AG20443 (cell line): ENCODE measurements around the gene NUCKS1.
A peak's percentile ranks its signal among the peaks of the same experiment; 100 is the strongest.

ENCODE experiments used
- DNase-seq: peaks from one replicate; pipeline ENCODE4 v3.0.0; 2012; ENCODE audit warnings: low spot score, mixed read lengths

Gene NUCKS1

DNA sequence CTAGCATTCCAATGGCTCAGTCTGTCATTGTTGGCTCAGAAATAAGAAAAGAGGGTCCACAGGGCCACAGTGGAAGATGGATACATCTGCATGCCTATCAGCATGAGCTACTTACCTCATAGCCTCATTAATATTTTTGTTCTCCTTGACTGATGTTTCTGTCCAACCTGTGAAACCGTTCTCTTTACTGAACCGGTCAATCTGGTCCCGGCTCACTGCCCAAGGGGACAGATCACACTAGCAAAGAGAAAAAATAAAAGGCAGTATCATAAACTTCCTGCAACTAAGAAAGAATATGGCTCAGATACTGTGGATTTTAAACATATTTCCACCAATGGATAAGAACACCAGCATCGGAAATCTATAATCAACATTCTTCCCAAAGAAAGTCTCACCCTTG lies 20.6 kb upstream of the NUCKS1 start:
- DNase-seq: no peak

DNA sequence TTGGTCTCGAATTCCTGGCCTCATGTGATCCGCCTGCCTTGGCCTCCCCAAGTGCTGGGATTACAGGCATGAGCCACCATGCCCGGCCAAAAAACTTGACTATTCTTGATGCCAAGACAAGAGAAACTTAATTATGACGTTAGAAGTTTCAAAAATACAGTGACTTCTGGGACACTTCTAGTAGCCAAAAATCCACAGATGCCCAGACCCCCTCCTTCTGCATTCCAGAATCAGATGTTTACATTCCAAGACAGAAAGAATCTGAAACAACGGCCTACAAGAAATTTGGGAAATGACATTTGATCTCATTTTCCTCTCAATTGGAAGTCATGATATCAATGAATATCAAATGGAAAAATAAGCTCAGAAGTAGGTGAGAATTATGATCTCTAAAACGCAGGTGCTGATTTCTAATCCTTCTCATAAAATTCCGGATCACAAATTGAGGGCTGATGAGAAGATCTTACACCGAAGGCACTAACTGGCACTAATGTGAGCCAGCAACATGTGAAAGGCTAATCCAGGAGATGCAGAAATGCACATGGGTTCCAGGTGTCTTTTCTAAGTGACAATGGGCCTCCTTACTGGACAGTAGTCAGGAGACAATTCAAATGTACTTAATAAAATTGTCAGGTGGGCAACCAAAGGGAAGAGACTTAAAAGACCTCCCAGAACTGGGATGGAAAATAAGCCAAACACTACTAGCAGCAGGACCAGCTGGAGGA lies 19.8 kb upstream of the NUCKS1 start:
- peak; percentile 74 for DNase-seq

DNA sequence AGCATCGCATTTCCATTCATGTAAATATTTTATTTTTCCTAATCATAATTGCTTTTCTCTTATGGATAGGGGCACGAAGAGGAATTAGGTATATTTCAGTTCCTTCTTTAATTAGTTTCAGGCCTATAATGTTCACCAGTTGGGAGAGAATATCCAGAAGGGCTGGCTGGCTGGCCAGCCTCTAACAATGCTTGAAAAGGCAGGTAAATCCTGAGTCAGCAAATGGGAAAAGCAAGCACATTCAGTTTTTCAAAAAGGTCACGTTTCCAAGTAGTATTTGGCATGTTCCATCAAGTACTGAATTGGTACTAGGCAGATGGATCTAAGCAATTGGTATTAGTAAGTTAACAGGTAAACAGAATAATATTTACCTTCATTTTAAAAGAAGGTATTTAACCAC lies 17.3 kb upstream of the NUCKS1 start:
- DNase-seq: no peak

DNA sequence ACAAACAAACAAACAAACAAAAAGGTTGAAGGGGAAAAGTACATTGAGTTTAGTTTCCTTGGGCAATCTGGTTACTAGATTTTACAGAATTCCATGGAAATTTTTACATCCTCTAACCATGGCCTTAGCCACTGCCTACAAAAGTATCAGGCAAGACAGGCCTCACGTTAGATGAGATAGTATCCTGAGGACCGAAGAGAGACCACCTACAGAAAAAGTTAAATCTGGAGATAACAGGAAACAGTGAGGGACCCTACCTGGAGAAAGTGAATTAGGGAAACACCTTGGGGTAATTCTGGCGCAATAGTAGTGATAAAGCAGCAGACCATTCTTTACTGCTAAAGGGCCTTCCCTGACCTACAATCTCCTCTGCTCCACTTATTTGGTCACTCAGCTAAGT lies 16.6 kb upstream of the NUCKS1 start:
- no peak for DNase-seq

DNA sequence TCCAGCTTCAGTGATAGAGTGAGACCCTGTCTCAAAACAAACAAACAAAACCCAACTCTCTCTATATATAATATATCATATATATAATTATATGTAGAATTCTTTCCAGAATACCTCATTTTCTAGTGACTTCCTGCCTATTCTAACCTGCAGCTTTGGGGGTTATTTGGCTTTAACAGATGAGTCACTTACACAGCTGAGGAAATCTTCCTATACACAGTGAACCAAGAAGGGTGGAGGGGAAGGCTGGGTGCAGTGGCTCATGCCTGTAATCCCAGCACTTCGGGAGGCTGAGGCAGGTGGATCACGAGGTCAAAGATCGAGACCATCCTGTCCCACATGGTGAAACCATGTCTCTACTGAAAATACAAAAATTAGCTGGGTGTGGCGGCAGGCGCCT lies 16.1 kb upstream of the NUCKS1 start:
- no peak for DNase-seq

DNA sequence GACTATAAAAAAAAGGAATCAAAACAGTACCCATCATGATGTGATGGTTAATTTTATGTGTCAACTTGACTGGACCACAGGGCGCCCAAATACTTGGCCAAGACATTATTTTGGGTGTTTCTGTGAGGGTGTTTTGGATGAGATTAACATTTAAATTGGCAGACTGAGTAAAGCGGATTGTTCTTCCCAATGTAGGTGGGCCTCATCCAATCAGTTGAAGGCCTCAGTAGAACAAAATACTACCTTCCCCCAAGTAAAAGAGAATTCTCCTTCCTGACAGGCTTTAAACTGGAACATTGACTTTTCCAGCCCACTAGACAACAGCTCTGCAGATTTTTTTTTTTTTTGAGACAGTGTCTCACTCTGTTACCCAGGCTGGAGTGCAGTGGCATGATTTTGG lies 14.6 kb upstream of the NUCKS1 start:
- DNase-seq: no peak

DNA sequence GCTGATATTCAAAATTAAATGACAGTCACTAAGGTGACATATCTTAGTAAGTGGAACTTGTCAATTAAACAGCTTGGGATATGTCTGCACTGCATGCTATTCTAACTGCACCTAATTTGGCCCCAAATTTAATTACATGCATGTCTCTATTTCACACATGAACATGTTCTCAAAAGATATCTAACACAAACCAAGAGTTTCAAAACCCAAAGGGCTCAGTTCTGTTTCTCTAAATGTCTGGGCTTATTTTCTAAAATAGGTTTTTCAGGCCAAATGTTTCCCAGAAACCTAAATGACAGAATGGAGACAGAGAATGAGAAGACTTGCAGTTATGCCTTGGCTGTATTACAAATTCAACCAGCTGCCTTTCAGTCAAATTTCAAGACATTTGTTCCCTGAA lies 14.0 kb upstream of the NUCKS1 start:
- no peak for DNase-seq

DNA sequence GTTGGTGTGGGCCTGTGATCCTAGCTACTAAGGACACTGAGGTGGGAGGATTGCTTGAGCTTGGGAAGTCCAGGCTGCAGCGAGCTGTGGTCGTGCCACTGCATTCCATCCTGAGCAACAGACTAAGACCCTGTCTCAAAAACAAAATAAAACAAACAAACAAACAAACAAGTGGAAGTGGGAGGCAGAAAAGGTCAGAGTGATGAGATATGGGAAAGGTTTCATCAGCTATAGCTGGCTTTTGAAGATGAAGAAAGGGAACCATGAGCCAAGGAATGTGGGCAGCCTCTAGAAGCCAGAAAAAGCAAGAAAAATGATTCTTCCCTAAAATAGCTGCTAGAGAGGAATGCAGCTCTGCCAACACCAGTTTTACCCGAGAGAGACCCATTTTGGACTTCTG lies 10.6 kb upstream of the NUCKS1 start:
- no peak for DNase-seq

DNA sequence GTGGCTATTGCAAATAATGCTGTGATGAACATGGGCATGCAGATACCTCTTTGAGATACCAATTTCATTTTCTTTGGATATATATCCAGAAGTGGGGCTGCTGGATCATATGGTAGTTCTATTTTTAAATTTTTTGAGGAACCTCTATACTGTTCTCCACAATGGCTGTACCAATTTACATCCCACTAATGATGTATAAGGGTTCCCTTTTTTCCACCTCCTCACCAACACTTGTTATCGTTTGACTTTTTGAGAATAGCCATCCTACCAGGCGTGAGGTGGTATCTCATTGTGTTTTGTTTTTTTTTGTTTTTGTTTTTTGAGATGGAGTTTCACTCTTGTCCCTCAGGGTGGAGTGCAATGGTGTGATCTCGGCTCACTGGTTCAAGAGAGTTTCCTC lies 6.6 kb upstream of the NUCKS1 start:
- DNase-seq: no peak

DNA sequence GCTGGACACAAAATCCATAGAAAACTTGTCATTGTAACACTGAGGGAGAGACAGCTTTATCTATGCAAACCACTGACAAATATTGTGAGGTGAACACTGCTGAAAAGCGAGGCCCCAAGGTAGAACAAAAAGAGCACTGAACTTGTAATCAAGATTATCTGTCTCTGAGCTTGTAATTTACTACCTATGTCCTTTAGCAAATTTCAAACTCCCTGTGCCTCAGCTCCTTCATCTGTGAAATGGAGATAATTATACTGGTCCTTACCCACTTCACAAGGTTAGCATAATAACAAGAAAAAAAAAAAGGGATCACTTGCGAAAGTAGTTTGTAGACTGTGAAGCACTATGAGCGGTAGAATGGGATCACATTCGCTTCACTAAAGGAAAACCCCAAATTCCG lies 4.9 kb upstream of the NUCKS1 start:
- DNase-seq: no peak

DNA sequence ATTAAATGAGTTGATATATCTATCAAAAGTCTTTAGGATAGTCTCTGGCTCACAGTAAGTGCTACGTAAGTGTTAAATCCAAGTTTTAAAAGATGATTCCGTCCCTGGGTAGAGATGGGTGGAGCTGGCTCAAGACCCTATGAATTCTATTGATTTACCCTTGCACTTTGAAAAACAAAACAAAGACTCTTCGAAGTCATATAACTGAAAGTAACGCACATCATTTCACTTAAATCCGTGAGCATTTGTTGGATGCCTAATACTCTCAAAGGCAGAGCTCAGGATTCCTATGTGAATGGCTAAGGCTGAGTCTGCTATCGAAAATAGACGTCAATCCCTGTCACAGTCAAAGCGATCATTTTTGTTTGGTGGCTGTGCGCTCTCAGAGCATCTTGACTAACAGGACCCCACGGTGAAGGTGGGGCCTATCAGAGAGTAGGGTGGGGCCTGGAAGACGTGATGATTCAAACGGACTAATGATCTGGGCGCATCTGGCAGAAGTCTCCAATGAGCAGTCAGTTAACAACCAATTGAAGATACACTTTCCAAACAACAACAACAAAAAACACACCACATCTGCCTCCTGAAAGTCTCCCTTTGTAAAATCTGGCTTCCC lies 1.2 kb upstream of the NUCKS1 start:
- DNase-seq: peak; percentile 10

DNA sequence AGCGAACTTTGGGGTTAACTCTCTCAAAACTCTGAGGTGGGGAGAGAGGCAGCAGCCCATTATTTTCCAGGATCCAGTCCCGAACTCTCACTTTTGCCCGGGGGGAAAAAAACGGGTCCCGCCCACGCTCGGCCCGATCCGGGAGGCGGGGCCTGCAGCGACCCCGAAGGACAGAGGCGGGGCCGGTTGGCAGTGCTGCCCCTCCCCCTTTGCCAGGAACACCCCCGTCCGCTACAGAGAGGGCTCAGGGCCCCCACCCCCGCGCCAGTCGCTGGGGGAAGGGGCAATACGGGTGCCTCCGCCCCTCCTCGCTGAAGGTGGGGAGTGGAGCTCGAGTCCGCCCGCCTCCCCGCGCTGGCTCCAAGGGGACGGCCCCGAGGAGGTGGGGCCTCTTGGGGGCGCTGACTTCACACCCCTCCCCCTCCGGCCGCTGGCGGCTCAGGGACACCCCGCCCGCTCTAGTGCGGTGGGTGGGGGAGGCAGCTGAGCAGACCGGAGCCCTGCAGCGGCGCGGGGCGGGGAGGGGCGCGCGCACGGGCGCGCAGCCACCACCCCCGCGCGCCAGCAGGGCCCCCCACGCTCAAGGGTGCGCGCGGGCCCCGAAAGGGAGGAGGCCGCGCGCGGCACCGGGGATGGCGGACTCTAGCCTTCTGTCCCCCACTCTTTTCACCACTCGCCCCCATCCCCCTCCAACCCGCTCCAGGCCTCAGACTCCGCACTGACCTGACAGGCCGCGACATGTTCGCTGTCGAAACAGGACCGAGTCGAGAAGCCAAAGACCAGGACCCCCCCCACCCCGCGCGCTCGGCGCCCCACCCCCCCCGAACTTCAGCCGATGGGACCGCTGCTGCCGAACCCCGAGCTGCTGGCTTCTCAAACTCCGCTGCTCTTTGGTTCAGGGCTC lies 496 bp downstream of the NUCKS1 start:
- DNase-seq: peak; percentile 96

DNA sequence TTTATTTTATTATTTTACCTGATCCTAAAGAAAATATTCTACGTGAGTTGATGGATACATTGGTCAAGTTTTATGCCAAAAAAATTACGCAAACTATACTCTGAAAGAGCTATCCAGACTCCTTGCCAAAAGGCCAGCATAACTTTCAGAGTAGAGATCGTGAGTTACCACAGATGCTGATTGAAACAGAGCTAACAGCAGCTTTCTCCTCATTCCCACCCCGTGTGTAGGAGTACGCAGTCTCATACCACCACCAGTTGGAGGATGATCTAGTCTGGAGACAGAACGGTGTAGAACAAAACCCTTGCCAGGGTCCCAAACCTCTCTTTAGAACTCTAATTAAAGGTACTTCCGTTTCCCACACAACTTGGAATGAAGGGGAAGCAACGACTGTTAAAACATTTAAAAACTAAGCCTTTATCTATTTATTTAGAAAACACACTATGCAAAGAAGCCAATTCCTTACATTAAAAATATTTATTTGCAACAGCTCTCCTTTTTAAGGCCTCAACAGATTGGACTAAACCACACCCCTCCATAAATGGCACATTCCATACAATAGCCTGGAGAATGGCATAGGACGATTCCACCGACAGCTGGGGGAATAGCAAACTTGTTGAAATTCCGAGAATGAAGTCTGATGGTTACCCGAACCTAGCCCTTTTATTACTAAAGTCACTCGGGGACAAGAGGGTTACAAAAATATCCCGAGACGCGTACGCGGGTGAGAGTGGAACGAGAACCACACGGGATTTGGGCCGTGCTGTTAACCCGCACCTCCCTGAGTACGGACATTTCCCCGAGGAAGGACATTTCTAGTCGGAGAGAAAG lies 1.4 kb downstream of the NUCKS1 start:
- DNase-seq: peak; percentile 45

DNA sequence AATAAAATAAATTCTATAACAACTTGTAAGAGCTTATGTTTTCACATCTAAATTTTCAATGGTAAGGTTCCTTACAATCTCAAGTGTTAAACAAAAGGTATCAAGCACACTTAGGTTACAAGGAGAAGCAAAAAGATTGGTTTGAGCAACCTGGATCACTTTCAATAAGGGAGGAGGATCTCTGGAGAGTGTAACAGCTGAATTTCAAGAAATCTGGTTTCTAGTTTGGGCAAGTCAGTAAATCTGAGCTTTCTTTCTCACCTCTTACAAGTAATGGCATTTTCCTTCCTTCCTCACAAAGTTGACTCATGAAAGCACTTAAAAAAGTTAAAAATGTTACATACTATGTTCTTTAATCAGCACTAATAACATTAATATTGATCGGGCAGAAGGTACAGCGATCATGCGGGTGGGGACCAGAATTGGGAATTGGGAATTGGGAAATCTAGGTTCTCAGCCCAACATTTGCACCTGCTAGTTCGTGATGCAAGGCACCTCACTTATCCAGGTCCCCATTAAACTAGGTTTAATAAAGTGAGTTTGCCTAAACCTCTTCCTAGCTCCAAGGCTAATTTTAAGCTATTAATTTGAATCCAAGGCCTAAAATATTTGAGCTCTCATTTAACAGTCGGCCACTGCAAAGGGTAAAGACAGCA lies 3.1 kb downstream of the NUCKS1 start:
- no peak for DNase-seq

DNA sequence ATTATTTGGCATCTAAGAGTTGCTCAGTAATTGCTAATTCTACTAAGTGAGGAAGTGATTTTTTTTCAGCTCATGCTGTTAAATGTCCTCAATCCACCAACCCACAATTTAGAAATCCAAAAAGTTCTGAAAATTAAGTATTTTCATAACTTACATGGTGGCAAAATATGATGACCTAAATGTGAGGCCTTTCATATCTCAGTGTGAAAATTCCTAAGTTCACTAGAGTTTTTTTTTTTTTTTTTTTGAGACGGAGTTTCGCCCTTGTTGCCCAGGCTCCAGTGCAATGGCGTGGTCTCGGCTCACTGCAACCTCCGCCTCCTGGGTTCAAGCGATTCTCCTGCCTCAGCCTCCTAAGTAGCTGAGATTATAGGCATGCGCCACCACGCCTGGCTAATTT lies 5.6 kb downstream of the NUCKS1 start:
- DNase-seq: no peak

DNA sequence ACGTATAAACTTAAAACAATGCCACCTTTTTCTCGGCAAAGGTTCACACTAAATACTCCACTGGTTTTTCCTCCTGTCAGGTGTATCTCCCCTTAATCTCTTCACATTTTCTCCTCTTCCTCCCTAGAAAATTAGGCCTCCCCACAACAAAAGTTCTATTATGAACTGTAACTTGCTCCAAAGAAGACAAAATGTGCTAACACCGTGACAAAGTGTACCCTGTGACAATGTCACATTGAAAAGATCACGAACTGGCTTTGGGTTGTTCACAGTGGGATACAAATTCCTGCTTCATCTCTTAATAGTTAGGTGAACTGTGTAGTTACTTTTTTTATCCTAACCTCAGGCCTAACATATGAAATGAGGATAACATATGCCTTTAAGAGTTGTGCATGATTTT lies 6.0 kb downstream of the NUCKS1 start:
- no peak for DNase-seq

DNA sequence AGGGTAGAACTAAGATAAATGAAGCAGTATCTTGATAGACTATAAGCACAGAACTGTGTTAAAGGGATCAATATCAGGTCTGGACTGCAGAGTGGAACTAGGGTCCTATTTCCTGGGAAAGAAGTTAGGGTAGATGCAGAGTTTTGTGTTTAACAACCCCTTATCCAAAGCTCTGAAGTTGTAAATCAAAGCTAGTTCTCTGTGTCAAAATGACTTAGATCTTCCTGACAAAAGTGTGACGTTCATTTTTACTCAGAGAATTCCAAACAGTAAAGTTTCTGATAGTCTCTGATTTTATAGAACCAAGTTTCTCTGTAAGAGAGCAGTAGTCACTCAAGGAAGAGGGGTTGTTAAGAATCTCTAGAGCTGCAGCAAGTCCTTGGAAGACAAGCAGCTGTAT lies 8.3 kb downstream of the NUCKS1 start:
- no peak for DNase-seq

DNA sequence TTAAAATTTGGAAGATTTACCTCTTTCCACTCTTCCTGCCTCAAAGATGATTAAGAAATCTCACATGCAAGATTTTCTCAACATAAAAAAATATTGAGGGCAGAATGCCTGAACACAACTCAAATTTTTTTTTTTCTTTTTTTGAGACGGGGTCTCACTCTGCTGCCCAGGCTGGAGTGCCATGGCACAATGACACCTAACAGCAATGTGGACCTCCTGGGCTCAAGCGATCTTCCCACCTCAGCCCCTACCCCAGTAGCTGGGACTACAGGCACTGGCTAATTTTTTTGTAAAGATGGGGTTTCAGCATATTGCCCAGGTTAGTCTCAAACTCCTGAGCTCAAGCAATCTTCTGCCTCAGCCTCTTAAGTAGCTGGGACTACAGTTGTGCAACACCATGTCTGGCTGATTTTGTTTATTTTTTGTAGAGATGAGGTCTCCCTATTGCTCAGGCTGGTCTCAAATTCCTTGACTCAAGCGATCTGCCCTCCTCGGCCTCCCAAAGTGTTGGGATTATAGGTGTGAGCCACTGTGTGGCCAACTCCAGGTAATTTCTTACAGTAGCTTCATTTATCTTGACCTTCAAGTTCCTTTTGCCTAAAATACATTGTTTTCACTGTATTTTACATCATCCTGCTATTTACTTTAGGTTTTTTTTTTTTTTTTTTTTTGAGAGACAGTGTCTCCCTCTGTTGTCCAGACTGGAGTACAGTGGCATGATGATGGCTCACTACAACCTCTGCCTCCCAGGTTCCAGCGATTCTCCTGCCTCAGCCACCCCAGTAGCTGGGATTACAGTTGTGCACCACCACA lies 10.4 kb downstream of the NUCKS1 start:
- no peak for DNase-seq

DNA sequence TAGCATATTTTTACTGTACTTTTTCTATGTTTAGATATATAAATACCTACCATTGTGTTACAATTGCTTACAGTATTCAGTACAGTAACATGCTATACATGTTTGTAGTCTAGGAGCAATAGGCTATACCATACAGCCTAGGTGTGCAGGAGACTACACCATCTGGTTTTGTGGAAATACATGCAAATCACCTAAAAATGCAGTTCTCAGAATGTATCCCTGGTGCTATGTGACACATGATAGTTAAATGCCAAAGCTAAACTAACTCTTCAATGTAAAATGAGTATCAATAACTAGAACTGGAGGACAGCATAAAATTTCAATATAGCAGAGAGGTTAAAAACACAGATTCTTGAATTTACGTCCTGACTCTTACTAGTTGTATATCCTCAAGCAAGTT lies 14.8 kb downstream of the NUCKS1 start:
- no peak for DNase-seq

DNA sequence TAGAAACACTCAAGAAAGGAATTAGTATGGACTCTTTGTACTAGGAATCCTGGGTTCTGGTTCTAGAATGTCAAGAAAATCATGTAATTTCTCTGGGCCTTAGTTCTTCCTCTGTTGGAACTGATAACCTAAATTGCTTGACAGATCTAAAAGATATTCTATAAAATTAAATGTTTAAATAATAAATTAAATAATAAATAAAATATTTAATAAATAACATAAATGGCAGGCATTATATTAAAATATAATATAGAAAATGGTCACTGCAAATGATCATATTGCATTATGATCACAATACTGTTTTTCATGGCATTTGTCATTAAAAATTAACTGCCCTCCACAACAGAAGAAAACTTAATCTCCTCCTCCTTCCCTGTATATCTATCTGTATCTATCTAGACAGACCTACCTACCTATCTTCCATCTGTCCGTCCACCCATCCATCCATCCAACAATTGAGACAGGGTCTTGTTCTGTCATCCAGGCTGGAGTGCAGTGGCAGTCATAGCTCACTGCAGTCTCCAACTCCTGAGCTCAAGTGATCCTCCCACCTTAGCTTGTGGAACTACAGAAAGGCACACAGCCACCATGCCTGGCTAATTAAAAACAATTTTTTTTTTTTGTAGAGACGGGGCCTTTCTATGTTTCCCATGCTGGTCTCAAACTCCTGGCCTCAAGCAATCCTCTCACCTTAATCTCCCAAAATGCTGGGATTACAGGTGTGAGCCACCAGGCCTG lies 16.4 kb downstream of the NUCKS1 start:
- no peak for DNase-seq
